Cortex of kidney (tissue), 1 donor: ENCODE data around the gene SDCCAG8.

Experiments used
- DNase-seq: peaks from one replicate; lab custom pipeline; 2025; lab: John Stamatoyannopoulos, UW

The SDCCAG8 gene

DNA sequence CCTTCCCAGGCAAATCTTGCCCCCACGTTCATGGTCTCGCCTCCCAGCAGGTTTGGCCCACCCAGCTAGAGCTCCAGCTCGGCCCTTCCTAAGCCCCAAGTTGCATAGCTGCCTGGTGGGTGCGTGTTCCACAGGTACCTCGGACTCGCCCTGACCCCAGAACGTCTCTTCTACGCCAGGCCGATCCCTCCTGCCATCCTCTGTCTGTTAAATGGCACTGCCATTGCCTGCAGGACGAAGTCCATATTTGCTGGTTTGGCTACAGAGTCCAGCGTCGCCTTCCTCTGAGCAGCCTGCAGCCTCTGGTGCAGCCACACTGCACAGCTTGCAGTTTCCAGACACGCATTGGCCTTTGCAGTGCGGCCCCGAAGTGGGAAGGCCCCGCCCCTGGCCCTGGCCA, 228.1 kb downstream of the SDCCAG8 start:
- no peak for DNase-seq

DNA sequence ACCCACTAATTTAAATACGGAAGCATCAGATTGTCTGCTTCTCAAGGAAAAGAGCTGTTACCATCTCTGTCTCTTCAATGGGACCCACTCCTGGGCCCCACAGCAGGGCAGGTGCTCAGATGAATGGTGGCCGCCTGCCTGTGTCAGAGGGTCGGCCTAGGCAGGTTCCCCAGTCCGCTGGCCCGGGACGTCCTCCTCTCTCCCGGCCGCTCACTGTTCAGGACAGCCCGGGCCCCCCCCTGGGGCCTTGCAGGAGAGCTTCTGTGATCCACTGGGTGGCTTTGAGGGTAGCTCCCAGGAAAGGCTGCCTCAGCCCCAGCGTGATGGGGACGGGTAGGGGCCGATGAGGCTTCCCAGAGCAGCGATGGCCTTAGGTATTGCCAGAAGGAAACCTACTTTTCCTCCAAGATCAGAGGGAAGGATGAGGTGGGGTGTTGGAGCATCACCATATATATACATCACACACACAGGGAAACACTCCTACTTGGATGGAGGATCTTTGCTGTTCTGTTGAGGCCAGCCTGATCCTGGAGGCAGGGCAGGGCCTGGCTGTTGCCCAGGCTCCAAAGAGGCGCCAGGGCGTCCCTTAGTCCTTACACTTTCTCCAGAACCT, 231.3 kb downstream of the SDCCAG8 start:
- no peak for DNase-seq

DNA sequence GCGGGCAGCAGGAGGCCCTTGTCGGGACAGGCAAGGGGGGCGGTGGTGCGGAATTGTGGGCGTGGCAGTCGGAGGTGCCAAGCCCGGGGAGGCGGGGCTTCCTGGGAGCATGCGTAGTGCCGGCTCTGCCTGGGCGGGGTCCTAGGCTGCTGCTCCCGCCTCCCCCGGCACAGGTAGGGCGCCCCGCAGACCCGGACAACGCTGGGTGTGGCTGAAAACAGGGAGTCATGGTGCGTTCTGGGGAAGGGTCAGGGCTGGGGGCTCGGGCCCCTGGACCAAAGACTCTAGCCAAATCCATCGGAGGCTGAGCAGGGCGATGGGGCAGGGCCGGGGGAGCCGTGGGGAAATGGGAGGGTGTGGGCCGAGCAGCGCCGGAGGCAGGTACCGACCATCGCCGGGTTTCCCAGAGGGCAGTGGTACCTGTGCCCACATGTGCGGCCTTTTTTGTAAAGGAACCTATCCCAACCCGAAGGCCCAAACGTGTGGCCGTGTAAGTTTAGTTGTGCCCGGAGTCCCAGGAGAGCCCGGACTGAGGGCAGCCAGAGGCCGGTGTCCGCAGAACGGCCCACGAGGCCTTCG, 231.9 kb downstream of the SDCCAG8 start:
- no peak for DNase-seq

DNA sequence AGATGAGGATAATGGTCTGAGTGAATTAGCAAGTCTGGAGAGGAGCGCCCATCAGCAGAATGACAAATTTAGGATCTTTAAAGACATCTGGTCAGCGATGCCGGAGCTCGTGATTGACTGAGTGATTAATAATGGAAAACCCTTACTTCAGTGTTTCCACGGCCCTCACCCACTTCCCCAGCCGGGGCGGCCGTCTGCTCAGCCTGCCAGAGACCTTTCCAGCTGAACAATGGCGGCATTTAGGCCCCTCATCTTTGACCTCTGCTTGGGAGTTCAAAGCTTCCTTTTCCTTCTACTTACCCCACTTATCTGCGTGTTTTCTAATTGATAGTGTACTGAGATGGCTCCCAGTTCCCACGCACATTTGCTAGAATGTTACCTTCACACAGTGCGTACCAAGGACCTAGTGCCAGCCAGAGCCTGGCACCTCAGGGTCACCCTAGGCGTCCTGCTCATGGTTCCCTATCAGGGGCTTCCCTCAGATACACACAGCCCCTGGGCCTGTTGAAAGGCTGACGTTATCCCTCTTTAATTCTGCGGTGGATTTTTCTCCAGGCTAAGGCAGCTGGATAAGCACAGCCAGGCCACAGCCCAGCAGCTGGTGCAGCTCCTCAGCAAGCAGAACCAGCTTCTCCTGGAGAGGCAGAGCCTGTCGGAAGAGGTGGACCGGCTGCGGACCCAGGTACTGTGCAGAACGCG, 232.8 kb downstream of the SDCCAG8 start:
- no peak for DNase-seq

DNA sequence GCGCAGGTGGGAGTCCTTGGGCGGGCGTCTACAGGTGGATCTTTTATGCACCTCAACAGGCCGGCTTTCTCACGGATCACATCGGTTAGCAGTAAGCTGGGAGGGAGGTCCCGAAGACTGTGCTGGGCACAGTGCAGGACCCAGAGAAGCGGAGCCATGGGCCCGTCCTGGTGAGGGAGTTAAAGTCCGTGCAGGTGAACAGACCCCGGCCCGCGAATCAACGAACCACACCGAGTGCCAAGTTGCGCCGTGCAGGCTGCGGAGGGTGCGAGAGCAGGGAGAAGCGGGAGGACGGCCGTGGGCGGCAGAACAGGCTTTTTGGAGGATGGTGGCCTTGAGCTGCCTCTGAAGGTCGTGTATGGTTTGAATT, 233.3 kb downstream of the SDCCAG8 start:
- no peak for DNase-seq

DNA sequence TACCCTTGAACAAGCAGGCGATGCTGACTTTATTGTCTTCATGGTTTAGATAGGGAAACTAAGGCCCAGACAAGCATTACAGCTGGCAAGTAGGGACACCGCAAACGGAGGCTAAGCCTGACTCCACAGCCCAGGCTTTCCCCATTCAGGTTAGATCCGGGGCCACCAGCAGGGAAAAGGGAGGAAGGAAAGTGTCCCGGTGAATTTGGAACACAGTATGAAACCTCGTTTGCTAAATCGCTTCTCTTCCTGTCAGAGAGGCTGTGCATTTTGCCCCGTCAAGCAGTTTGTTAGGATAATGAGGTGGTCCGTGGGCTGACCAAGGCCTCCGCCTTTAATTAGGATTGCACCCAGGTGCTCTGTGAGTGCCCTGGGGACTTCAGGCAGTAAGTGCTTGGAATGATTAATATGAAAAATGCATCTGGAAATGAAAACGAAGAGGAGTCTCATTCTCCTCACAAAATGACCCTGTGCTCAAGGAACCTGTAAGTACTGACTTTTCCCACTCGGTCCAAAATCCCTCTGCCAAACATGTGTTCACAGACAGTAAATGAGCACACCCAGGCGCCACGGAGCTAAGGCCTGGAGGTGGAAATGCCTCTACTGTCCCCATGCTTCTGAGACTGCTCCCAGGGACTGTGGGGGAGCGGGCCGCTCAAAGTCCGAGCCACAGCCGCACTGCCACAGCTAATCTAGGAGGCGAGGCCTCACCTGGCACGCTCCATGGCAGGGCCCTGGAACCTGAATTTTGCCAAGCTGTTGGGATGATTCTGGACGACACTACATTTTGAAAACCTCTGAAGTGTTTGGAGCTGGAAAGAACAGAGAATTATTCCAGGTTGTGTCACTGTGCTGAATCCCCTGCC, 234.1 kb downstream of the SDCCAG8 start:
- no peak for DNase-seq

DNA sequence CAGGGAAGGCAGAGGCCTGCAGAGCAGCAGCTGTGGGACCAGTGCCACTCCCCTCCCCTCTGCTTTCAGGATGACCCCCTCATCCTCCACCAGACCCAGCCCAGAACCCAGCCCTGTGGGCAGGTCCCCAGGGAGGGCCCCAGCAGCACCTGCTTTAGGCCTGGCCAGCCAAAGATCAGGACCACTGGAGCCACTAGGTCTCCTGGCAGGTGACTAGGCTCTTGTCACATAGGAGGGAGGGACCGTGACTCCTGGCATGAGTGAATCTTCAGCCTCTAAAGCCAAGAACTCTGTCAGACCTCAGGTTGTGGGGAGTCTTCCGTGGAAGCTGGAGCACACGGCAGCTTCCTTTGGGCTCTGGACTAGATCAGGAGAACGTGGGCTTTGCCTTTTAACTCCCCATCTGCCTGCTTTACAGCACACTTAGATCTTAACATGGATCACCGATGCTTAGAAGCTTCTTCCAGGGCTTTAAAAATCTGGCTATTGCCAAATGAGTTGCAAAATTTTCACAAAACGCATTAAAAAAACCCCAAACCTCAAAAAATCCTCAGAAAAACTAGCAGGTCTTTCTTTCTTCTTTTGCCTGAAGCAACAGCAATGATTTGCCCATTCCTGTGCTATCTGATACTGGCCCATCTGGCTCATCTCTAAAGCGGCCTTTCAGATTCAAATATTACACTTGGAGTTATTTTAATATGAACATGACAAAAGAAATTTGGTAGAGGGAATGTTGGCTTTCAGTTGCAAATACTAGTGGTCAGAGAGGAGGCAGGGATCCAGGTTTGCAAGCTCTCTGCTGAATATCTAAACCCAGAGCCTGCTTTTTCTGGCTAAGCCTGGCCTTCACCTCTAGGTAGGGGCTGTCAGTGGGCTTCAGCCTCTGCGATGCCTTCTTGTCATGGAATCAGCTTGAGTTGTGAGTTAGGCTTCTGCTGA, 235.2 kb downstream of the SDCCAG8 start:
- DNase-seq = no peak

DNA sequence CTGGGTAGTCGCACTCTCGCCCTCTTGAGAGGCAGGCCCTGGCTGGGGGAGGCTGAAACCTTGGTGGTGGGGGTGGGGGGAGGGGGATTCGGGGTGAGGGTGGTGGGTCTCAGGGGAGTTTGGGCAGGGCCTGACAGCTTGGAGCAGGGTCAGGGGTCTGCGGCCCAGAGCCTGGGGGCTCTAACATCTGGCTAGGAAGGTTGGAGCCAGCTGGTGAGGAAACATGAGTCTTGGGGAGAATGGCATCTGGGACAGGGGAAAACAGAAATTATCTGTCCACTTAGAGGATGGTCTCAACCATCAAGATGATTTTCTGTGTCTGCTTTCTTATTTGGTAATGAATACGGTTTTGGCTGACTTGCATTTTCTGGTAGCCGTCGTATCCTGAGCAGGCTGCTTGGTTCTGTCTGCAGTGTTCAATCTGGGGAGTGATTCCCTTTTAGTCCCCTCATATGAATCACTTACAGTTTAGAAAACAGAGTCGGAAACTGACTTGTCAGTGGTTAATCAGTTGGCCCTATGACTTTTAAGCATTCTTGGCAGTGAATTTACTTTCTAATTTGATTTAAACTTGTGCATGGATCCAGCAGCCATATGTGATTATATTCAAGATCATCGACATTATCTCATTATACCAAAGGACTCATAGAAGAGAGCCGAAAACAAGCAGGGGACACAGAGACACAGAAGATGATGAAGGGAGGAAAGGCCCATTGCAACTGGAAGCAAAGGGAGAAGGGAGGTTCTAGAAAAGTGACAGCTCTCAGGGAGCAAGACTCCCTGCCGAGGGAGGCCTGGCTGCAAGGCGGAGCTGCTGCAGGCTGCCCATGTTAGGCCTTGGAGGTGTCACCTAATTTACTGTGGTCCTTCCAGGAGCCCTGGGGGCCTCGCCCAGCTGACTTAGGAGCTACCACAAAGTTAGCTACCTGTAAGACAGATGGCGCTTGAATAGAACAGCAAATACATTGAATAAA, 237.6 kb downstream of the SDCCAG8 start:
- no peak for DNase-seq

DNA sequence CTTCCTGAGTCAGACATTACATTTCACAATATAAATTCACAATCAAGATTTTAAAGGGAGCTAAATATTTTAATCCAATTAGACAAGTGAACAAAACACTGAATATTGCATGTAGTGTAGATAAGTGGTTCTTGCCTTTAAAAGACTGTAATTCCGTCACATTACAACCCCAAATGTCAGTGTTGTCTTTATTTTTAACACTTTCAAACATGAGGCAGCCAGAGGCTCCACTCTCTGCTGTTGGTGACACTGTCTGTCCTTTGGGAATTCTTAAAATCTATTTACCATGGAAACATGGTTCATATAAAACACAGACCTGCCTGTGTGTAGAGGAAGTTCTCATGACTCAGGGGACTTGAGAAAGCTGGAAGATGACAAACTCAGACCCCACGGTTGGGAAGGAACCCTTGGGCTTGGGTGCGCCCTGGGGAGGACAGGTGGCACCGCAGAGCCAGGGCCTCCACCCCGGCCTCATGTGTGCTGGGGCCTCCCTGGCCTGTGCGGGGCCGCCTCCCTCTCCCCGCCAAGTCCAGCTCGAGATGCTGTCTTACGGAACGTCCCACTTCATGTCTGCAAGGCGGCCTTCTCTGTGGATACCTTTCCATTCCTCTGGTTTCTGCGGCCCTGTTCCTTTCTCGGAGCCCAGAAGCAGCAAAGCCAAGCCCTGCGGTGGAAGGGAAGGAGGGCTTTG, 239.0 kb downstream of the SDCCAG8 start:
- no peak for DNase-seq

DNA sequence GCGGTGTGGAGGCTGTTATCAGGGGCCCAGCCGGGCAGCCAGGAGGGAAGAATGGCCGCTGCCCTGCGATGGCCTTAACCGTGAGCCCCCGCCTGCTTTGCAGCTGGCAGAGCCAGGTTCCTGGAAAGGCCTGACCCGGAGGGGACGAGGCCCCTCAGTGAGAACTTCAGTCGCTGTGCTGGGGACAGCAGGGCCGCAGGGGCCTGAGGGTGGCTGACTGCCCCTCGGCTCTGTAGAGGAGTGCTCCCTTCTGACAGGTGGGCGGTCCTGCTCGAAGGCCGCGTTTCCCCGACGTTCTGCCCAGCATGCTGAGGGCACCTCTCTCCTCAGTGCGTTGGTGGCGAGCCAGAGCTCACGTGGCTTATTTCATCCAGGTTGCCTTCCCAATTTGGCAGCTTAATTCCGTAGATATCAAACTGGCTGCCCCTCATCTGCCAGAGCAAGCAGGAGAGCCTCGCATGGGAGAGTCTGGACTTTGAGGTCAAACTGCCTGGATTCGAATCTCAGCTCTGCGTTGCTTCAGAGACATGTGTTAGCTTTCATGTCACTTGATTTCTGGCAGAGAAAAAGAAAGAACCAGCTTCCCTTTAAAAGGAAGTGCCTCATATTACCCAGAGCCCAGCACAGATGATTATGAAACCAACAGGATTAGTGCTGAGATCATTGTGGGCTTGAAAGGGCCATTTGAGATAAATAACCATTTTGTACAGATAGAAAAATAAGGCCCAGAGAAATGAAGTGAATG, 239.8 kb downstream of the SDCCAG8 start:
- no peak for DNase-seq

DNA sequence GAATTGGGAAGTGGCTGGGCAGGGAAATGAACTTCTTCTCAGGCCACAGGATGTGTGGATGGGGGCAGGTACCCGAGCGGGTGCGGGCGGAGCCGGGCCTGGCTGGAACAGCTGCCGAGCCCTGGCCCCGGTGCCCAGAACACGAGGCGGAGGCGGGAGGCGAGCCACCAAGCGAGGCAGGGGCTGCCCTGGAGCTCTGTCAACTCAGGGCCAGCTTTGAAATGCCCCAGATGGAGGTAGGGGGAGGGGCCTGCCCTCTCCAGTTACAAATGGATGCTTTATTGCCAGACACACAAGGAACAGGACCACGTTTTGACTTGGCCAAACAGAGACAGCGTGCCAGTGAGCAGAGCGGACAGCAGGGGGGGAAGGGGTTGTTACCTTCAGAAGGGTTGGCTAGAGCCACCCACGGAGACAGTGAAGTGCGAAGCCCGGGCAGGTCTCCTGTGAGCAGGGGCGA, 240.4 kb downstream of the SDCCAG8 start:
- no peak for DNase-seq

DNA sequence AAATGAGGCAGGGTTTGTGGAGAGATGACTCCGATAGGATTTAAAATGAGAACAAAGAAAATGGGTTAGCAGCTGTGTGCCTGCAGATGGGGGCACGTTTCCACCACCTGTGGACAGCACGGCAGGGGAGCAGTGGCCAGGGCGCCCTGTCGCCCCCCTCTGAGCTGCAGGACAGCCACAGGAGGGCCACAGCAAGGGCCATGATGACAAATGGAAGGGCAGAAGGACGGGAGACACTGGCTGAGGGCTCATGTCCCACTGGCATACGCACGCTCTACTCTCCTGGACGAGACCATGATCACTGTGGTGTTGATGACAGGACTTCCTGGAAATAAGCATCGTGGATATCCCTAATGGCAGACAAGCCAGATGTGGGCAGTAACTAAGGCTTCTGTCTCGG, 241.0 kb downstream of the SDCCAG8 start:
- no peak for DNase-seq

DNA sequence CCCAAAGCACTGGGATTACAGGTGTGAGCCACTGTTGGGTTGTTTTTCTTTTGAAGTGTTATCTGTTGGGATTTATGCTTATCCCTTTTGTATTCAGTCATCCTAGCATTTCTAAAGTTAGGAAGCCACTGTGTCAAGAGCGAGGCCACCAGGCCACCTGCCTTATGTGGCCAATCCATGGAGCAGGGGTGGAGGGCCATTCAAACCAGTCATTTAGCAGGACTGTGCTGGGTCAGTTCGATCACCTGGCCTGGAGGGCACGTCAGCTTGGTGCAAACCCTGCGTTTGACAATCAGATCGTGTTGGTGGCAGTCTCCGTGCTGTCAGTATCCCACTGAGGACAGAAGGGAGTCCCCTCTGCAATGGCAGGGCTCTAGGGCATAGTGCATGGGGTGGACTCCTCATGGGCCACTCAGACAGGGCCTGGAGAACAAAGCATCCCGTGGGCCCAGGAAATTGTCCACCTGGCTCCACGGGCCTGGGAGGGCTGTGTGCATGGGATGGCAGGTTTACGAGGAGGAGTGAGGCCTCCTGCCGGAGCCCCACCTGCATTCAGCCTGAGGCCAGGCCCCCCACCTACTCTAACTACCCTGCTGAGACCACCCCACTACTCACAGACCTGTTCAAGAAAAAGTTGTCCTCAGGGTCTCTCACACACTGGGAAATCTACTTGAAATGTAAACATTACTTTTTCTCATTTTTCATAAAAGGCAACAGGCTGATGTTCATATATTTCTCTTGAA, 242.3 kb downstream of the SDCCAG8 start:
- DNase-seq = no peak

DNA sequence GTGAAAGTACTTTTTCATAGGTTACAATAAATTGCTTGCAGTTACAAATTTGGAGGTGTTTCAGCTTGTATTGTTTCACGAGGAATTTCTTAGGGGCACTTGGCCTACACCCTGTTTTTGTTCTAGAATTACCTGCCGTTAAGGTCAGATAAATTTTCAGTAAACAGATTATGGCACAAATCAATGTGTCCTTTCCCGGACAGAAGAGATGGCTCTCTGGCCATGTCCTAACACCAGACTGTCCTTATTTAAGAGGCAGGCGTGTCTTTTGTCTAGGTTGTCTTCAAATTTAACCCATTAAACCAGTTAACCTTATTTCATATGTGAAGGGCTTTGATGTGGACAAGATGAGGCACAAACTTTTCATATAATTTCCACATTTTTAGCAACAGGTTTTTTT, 243.4 kb downstream of the SDCCAG8 start:
- no peak for DNase-seq

DNA sequence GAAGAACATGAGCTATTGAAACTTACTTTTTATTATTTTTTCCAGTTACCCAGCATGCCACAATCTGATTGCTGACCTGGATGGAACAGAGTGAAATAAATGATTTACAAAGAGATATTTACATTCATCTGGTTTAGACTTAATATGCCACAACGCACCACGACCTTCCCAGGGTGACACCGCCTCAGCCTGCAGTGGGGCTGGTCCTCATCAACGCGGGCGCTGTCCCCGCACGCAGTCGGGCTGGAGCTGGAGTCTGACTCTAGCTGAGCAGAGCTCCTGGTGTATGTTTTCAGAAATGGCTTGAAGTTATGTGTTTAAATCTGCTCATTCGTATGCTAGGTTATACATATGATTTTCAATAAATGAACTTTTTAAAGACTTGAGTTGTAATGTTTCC, 243.9 kb downstream of the SDCCAG8 start:
- no peak for DNase-seq

DNA sequence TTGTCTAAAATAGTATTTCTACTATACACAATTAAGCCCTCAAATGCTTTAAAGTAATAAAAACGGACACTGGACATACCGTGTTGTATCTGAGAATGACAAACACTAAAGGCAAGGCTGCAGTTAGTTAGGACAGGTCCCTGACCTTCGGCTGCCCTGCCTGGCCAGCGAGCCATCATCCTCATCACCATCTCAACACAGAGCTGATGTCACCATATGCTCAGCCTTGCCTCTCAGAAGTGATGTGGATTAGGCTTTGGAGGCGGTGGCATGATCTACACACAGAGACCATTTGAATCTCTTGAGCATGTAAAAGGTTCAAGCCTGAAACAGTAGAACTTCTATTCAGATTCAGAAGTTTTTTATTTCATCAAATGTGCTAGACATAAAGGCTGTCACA, 244.7 kb downstream of the SDCCAG8 start:
- DNase-seq = no peak

DNA sequence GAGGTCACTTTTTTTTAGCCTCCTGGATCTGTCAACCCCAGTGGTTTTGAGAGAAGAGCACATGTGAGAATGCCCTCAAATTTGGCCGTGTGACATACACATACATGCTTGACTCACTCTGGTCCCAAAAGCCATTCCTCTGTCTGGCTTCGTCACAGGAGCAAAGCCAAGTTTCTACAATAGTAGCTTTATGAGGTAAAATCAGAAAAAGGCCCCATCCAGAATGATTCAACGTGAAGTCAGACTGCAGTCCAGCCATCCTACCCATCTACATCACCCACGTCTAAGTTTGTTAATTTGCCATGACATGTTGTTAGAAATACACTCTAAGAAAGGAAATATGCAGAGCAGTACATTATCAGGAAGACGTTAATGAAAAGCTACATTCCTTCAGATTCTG, 245.2 kb downstream of the SDCCAG8 start:
- no peak for DNase-seq

DNA sequence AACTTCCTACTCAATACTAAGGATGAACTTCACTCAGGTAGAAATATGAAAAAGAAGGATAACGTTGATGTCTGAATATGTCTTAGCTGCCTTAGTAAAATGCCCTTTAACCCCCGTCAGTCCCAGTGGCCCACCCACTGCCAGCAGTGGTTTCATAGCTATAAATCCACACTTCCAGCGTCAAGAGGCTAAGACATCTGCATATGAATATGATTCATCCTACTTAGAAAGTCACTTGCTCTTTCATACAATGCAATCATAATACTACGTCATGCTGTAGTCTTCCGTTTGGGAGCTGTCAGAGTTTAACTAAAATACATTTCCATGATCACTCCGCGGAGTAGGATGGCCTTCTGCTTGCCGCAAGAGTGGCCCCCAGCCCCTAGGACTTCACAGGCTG, 247.3 kb downstream of the SDCCAG8 start:
- DNase-seq = no peak
